ENCODE data around the gene TENT5C. TPM values are rescaled to one million over a fixed set of nuclear protein-coding genes. Genes with fewer than 3 reads are reported as not detected.

TENT5C gene
- total and polyA plus RNA-seq, 2 of the 13 experiments (the other 11 are each of a cell fraction or from before 2014, with no cell fraction given): 0.02 to 0.38 TPM

DNA sequence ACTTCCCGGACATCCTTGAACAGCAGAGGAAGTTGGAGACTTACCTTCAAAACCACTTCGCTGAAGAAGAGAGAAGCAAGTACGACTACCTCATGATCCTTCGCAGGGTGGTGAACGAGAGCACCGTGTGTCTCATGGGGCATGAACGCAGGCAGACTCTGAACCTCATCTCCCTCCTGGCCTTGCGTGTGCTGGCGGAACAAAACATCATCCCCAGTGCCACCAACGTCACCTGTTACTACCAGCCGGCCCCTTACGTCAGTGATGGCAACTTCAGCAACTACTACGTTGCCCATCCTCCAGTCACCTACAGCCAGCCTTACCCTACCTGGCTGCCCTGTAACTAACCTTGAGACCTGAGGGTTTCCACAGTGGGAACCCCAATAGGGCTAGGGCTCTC, 17.9 kb downstream of the TENT5C start (continued):
- TF ChIP-seq BRF2 (CRISPR knock-in tag; IDR thresholded peaks at IDR 0.05) (no peak), ZFP41 (CRISPR knock-in tag; IDR thresholded peaks at IDR 0.05; ENCODE audit: borderline replicate concordance) (no peak), ZBTB8A (CRISPR knock-in tag; IDR thresholded peaks at IDR 0.05; ENCODE audit: borderline replicate concordance, low read depth) (no peak), ZEB1 (IDR thresholded peaks at IDR 0.05; ENCODE audit: insufficient replicate concordance, low read depth) (no peak), HNF4A (CRISPR knock-in tag; IDR thresholded peaks at IDR 0.05) (no peak), CBX1 (IDR thresholded peaks at IDR 0.05; ENCODE audit: low read depth) (no peak), HDAC6 (IDR thresholded peaks at IDR 0.05; ENCODE audit: low read depth, low read length) (no peak)

DNA sequence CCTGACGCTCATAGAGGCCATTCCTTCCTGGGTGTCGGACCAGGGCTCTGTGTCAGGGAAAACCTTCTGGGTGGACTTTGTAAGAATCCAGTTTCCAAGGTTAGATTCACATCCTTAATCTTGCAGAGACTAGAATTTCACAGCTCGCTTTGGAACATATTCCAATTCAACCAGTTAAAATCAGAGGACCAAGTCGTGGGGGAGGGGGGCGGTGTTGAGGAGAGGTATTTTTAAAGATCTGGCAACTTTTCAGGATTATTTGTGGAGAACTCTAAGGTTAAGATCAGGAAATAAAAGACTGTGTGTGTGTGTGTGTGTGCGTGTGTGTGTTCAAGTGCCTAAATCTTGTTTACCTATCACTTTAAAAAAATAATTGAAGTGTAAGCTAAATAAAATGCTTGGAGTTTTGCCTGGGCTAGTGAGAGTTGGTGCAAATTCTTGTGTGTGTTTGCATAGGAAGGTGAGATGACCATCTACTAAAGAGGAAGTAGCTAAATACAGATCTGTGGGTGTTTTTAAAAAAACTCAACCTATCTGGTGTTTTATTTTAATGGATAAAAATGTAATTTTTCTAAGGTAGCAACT, 21.8 kb downstream of the TENT5C start:
- POLR2A ChIA-PET: no interaction called here

More for the DNA sequence above, 21.8 kb downstream of the TENT5C start:
- Histone ChIP-seq H4K20me1 (ENCODE audit: insufficient read depth, low read length) (no peaks in the 10 kb centered on the region), H2AFZ (ENCODE audit: low read length) (no peak overlapping the region), H3K4me3 (replicated peaks in 1 of 3; ENCODE audit: insufficient read depth in 1 of 3, low read depth in 2 of 3, low read length in 3 of 3) (no peak overlapping the region), H3K79me2 (ENCODE audit: insufficient read depth, low read length) (no peaks in the 10 kb centered on the region), H3K36me3 (replicated peaks in 1 of 2; ENCODE audit: control insufficient read depth in 1 of 2, insufficient read depth in 2 of 2, low read length in 2 of 2) (no peaks in the 10 kb centered on the region), H3K4me2 (ENCODE audit: low read depth, low read length) (no peak overlapping the region), H3K9ac (ENCODE audit: insufficient read depth, low read depth, low read length) (no peak overlapping the region), H3K4me1 (ENCODE audit: insufficient read depth, low read length) (no peaks in the 10 kb centered on the region), H3K27me3 (ENCODE audit: control insufficient read depth in 1 of 2, insufficient read depth in 2 of 2, low read length in 2 of 2) (peaks cover 0 to 8% of the 10 kb centered on the region in 2 experiments; a peak in 1 of 5 replicates), H3K27ac (ENCODE audit: extremely low read length, insufficient read depth, low read length) (no peak overlapping the region), H3K9me3 (ENCODE audit: low read length) (no peaks in the 10 kb centered on the region)
- intact Hi-C loops (cut with micrococcal nuclease; ENCODE audit: unreplicated experiment) (no loop called here), in situ Hi-C loops (cut with HindIII; ENCODE audit: extremely low pct_ligation_motif_present, low pct_unique_long_range_greater_than_20kb) (no loop called here)
- no peak for DNase-seq (ENCODE audit: low spot score)
- no peak for ATAC-seq
- no TSS peak for BruUV-seq (replicated peaks)
- no peak for FAIRE-seq
- CTCF ChIA-PET (ENCODE audit: low intra/inter-chr PET ratio, low total read pairs): no interaction called here
- no peak for TF ChIP-seq CHCHD3 (CRISPR knock-in tag; IDR thresholded peaks at IDR 0.05)
- no peak for TF ChIP-seq ETS1 (CRISPR knock-in tag; IDR thresholded peaks at IDR 0.05)
- no peak for TF ChIP-seq FOXC1 (CRISPR knock-in tag; IDR thresholded peaks at IDR 0.05; ENCODE audit: borderline replicate concordance)
- TF ChIP-seq, protein P1, sequence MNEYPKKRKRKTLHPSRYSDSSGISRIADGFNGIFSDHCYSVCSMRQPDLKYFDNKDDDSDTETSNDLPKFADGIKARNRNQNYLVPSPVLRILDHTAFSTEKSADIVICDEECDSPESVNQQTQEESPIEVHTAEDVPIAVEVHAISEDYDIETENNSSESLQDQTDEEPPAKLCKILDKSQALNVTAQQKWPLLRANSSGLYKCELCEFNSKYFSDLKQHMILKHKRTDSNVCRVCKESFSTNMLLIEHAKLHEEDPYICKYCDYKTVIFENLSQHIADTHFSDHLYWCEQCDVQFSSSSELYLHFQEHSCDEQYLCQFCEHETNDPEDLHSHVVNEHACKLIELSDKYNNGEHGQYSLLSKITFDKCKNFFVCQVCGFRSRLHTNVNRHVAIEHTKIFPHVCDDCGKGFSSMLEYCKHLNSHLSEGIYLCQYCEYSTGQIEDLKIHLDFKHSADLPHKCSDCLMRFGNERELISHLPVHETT (CRISPR knock-in tag; conservative IDR thresholded peaks at IDR 0.05): no peak
- TF ChIP-seq, protein P2, sequence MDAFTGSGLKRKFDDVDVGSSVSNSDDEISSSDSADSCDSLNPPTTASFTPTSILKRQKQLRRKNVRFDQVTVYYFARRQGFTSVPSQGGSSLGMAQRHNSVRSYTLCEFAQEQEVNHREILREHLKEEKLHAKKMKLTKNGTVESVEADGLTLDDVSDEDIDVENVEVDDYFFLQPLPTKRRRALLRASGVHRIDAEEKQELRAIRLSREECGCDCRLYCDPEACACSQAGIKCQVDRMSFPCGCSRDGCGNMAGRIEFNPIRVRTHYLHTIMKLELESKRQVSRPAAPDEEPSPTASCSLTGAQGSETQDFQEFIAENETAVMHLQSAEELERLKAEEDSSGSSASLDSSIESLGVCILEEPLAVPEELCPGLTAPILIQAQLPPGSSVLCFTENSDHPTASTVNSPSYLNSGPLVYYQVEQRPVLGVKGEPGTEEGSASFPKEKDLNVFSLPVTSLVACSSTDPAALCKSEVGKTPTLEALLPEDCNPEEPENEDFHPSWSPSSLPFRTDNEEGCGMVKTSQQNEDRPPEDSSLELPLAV (CRISPR knock-in tag; conservative IDR thresholded peaks at IDR 0.05; ENCODE audit: low read depth): no peak
- no peak for TF ChIP-seq ZNF562 (CRISPR knock-in tag; IDR thresholded peaks at IDR 0.05; ENCODE audit: borderline replicate concordance)
- TF ChIP-seq SMAD3 (CRISPR knock-in tag; IDR thresholded peaks at IDR 0.05): no peak
- no peak for TF ChIP-seq ZNF232 (CRISPR knock-in tag; IDR thresholded peaks at IDR 0.05; ENCODE audit: borderline replicate concordance)
- no peak for TF ChIP-seq SCMH1 (CRISPR knock-in tag; IDR thresholded peaks at IDR 0.05; ENCODE audit: borderline replicate concordance)
- TF ChIP-seq ZNF766 (CRISPR knock-in tag; IDR thresholded peaks at IDR 0.05; ENCODE audit: borderline replicate concordance): no peak
- 47% methylated on average over 6 of the region's 6 CpGs for WGBS (ENCODE audit: low lambda C conversion rate)

Data from HepG2 (cell line).